ENCODE measurements around the gene NFATC1.

The NFATC1 gene

GRCh38 chr18:79405019-79405780 is 9.5 kb downstream of the NFATC1 start:
- TF ChIP-seq ZFX (IDR thresholded peaks at IDR 0.05) (no peak), CTCF (conservative IDR thresholded peaks at IDR 0.05) (no peak)
- H3K27ac ChIP-seq, result no peak overlapping the region

- no peak overlapping the region for H3K27ac ChIP-seq
These were observed 10.2 kb downstream of the NFATC1 start for GRCh38 chr18:79405781-79406575.

GRCh38 chr18:79406708-79407107 is 11.0 kb downstream of the NFATC1 start:
- no peak overlapping the region for H3K27ac ChIP-seq
- TF ChIP-seq CTCF (conservative IDR thresholded peaks at IDR 0.05) (no peak), ZFX (IDR thresholded peaks at IDR 0.05) (no peak)

More at GRCh38 chr18:79405781-79406575, 10.2 kb downstream of the NFATC1 start:
- no peak for TF ChIP-seq CTCF (conservative IDR thresholded peaks at IDR 0.05)
- TF ChIP-seq ZFX (IDR thresholded peaks at IDR 0.05), result no peak

GRCh38 chr18:79409313-79409712 is 13.6 kb downstream of the NFATC1 start:
- H3K27ac ChIP-seq, result no peak overlapping the region
- TF ChIP-seq CTCF (conservative IDR thresholded peaks at IDR 0.05) (no peak), ZFX (IDR thresholded peaks at IDR 0.05) (no peak)

GRCh38 chr18:79410171-79410641 is 14.5 kb downstream of the NFATC1 start:
- TF ChIP-seq CTCF (conservative IDR thresholded peaks at IDR 0.05) (no peak), ZFX (IDR thresholded peaks at IDR 0.05) (no peak)
- H3K27ac ChIP-seq, result no peak overlapping the region

- TF ChIP-seq CTCF (conservative IDR thresholded peaks at IDR 0.05), result no peak
- no peak for TF ChIP-seq ZFX (IDR thresholded peaks at IDR 0.05)
- no peak overlapping the region for H3K27ac ChIP-seq
These were observed 15.2 kb downstream of the NFATC1 start for GRCh38 chr18:79410731-79411613.

All from C4-2B (cell line).